ENCODE measurements around the gene RPL15.
"Not testable (repeated sequence)": the region's sequence is repeated elsewhere in the genome, so short reads cannot be mapped to it uniquely, and the experiment has no call there.

Gene RPL15

DNA sequence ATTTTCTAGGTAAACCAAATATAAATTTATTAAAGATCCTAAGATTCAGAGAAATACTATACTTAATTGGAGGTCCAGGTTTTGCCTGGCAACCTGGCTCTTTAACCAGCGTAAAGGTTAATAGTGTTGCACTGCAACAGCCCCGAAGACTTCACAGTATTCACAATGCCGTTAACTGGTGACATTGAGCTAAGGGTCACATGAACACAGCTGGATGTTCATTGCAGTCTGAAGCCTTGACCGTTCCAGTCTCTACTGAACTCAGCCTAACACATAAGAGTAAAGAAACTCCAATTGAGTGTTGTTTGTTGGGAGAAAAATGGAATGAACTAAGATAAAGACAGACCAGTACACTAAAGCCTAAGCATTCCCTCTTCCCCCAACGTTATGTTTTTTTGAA lies 27.0 kb upstream of the RPL15 start:
- DNase-seq: no peak

GRCh38 chr3:23894254-23895061 lies 22.5 kb upstream of the RPL15 start:
- DNase-seq: no peak

- DNase-seq: no peak
These were observed 21.8 kb upstream of the RPL15 start for GRCh38 chr3:23895181-23895580.

DNA sequence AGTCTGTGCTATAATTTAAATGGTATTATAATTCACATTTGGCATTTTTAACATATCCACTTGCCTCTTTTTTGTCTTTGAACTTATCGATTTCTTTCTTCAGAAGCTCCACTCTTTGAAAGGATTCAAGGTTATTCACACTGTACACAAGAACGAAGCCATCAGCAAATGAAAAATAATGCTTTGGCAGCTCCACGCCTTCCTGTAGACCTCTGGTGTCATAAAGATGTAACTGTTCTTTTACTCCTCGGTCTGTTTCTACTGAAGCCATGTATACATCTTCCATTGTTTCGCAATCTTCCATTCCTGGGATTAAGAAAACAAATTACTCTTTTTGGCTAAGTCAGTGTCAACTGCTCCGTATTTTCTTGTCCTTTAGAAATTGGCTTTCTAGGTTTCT lies 16.2 kb upstream of the RPL15 start:
- no peak for DNase-seq

DNA sequence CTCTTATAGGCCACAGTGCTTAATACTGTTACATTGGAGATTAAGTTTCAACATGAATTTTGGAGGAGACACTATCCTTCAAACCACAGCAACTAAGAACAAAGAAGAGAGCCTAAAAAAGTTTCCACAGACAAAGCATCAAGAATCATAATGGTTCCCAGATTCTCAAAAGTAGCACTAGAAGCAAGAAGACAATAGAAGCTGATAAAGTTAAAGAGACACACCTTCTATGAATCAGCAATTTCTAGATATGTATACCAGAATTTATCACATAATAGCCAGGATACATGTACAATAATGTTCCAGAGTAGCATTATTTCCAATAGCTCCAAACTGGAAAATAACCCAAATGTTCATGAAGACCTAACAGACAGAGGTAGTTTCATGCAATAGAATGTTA lies 12.4 kb upstream of the RPL15 start:
- DNase-seq: no peak

DNA sequence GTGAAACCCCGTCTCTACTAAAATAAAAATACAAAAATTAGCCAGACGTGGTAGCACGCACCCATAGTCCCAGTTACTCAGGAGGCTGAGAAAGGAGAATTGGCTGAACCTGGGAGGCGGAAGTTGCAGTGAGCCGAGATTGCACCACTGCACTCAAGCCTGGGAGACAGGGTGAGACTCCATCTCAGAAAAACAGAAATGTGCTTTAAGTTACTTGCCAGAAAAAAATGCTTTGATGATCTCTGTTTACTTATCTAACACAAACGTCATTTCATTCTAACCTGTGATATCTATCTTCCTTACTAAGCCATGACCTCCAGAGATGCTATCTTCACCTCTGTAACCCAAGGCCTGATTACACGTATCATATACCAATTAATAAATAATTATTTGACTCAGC lies 7.6 kb upstream of the RPL15 start:
- no peak for DNase-seq

DNA sequence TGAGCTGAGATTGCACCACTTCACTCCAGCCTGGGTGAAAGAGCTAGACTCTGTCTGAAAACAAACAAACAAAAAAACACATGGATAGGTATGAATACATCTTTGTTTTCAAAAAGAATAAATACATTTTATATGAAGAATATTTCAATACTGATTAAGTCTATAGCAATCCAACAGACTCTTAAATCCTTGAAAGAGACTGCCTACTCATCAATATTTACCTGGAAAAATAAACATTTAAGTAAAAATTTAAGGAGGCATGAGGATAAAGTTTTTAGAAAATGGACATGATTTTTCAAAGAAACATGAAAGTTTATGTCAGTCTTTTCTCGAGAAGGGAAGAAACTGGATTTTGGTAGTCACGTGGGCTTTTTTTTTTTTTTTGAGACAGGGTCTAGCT lies 5.5 kb upstream of the RPL15 start:
- DNase-seq: no peak

- not testable (repeated sequence) for DNase-seq
These were observed 4.6 kb upstream of the RPL15 start for GRCh38 chr3:23912335-23912734.

DNA sequence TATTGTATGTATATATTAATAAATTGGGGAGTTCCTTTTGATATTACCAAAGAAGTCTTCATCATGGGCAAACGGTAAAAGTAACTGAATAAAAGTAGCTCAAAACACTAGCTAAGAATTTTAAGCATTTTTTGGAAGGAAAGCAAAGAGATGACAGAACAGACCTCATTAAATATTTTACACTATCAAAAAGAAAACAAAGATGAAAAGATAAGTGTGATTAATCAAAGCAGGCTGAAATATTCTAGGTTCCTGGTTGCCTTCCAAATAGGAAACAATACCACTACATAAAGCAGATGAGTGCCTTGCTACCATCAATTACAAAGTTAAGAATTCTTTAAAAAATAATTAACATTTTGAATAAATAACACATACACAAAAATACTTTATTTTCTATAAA lies 3.8 kb upstream of the RPL15 start:
- DNase-seq: no peak

DNA sequence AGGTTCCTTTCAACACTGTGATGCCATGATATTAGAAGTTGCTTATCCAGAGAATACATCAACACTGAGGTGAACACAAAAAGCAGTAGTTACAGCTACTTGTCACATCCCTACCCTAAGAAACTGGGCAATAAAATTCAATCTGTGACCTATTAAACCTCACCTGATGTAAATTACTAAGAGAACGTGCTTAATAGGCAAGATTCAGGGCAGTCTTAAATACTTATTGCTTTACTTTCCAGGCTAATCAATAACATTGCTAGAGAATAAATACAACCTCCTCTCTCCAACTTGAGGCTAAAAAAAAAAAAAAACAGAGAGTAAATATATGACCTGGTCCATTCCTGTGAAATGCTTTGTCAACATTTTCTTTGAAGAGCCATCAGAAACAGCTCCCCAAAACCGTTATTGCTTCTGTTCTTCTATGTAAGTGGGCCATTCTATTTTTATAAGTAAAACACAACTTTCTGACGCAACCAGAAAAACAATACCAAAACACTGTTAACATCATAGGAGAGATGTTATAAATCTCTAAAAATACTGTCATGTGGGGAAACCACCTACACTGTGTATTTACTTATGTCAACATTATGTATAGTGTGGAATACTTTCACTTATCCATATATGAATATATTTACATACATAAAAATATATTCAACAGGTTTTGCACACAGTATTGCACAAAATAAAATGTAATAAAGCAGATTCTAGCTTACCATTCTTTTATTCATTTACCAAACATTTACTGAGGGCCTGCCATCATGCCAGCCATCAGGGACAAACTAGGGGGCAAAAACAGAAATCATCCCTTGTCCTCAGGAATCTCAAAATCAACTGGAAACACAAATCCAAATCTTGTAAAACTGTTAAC lies 2.8 kb upstream of the RPL15 start:
- DNase-seq: no peak

- no peak for DNase-seq
These were observed 1.3 kb upstream of the RPL15 start for GRCh38 chr3:23915537-23916108.

DNA sequence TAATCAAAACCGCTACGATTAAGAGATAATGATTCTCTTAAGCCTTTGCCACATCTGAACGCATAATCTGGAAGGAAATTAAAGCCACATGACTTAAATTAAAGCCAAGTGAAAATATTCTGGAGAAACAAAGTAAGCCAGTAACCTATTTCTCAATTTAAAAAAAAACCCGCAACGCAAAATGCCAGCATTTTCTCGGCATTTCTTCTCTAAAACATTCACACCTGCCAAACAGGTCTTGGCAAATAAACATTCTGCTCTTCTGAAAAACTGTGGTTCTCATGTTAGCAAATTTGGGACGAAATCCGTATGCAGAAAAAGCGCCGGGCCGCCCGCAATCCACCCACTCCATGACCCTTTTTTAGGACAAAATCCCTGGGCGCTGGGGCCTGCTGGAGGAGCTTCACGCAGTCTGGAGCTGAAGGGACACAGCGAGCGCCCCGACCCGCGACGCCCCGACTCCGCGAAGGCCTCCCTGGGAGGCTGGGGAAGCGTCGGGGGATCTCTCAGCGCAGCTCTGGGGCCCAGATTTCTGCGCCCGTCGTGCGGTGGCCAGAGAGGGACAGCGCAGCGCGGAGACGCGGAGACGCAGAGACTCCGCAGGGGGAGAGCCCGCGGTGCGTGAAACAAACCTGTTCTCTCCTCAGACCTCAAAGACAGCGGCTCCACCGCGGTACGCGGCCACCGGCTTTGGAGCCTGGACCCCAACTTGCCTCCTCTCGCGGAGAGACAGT lies 613 bp upstream of the RPL15 start:
- no peak for DNase-seq

DNA sequence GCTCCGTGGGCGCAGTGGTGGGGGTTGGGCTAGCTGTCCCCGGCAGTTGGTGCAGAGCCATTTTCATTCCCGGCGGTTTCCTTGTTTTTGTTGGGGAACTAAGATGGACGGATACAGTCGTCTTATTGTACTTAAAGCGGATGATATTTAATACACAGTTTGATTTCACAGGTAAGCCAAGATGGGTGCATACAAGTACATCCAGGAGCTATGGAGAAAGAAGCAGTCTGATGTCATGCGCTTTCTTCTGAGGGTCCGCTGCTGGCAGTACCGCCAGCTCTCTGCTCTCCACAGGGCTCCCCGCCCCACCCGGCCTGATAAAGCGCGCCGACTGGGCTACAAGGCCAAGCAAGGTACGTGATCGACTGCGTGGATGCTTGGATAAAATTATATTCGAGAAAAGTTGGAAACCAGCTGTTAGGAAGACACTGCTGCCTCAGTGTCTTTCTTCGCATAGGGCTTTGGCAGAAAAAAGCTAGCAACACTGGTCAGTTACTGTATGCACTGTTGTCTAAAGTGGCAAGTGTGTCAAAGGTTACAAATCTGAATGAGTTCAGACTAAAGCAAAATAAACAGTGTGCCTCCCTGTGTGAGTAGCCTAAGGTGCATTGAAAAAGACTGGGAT lies 859 bp downstream of the RPL15 start:
- DNase-seq: not testable (repeated sequence)

DNA sequence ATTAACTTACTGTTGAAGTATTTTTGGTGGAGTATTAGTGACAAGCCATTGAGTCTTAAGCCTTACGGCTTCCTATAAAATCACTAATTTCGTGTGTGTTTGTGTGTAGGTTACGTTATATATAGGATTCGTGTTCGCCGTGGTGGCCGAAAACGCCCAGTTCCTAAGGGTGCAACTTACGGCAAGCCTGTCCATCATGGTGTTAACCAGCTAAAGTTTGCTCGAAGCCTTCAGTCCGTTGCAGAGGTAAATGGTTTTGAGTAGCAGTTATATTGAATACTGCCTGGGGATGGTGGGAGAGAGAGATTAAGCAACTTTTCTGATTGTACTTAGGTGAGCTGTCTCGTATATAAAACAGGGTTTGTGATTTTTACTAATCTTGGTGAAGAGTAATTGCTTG lies 1.4 kb downstream of the RPL15 start:
- not testable (repeated sequence) for DNase-seq

- DNase-seq: no peak
These were observed 2.7 kb downstream of the RPL15 start for GRCh38 chr3:23919628-23920027.

DNA sequence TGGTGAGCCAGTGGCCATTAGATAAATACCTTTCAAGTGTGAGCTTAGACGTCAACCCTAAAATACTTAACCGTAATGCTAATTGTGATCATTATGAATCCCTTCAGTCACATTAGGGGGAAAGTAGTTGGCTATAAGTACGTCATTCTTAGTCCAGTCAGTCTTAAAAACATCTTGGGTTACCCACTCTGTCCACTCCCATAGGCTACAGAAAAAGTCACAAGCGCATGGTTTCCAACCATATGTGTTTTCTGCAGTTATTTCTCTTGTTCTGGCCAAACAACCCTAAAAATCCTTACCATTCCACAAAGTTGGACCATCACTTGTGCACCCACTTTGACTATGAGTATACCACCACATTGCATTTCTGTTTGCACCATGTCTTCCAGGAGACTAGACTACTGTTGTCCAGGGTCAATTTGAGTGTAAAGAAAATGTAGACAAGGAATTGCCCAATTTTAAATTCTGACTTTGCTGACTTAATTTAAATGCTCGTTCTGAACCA lies 3.3 kb downstream of the RPL15 start:
- DNase-seq: no peak

- no peak for DNase-seq
These were observed 4.2 kb downstream of the RPL15 start for GRCh38 chr3:23921052-23921511.

- DNase-seq: no peak
These were observed 6.9 kb downstream of the RPL15 start for GRCh38 chr3:23923786-23924185.

- no peak for DNase-seq
These were observed 9.3 kb downstream of the RPL15 start for GRCh38 chr3:23926246-23926645.

GRCh38 chr3:23926736-23927135 lies 9.8 kb downstream of the RPL15 start:
- DNase-seq: no peak

GRCh38 chr3:23928524-23928923 lies 11.6 kb downstream of the RPL15 start:
- no peak for DNase-seq

DNA sequence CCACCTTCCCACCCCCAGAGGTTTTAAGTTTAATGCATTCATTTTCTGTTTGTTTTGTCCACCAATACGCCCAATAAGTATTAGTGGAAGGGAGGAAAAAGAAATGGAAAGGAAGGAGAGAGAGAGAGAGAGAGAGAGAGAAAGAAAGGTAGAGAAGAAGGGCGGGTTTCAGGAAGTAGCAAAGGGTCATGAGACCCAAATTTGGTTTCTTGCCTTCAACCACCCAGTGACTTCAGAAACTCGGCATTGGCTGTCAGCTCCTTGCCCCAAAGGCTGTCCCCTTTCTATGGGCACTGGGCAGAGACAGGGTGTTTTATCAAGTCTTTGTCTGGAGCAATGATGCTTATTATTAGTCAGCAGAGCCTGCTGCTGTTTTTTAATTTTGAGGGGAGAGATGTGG lies 14.7 kb downstream of the RPL15 start:
- no peak for DNase-seq

Measured in CD4-positive, alpha-beta T cell treated with Interleukin-21 for 1 hour (primary cell).